Activated T-cell treated with anti-CD3 and anti-CD28 coated beads for 4 hours (primary cell): Measurements from ENCODE around the gene TMOD2.

Experiments used
- DNase-seq: peaks from one replicate; pipeline ENCODE4 v3.0.0-alpha.2; 2020

TMOD2 gene

DNA sequence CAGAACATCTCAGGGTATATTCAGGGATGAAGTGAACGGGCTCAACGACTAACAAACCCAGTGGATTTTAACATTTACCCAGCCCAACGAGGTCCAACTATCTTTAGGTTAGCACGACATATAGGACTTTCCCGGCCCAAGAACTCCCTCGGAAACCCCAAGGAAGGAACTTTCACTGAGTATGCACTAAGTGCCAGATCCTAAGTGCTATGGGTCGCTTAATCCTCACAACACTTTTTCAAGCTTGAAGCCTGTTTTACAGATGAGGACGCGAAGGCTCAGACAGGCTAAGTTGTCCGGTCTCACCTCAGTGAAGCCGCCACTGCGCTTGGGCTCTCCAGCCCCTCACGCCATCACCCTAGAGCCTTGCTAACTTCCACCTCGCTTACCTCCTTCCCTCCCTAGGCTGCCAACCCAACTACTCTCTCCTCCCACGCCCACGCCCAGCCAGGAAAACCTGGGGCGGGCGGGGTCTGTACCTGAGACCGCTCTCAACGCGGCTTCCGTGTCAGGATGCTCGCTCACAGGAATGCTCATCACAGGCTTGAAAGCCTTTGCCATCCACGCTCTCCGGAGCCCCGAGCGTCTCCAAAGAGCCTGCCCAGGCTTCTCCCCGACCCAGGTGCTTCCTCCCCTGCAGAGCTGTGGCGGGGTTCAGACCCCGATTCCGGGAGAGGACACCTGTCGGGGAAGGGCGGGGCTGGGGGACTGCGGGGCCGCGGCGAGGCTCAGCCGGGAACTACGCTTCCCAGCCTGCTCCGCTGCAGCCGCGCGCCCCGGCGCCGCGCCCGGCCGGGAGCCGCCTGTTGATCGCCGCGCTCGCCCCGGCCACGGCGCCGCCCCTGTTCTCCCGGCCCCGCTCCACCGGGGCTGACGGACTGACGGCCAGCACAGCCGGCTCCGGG, at the start of gene TMOD2:
TSS of gene TMOD2 (plus strand) at position 806 of the 905 bp plus-strand sequence. CDS start 14,845 bp downstream, outside the sequence.
- no peak for DNase-seq

GRCh38 chr15:51702710-51703109, 48.7 kb upstream of the TMOD2 start:
- no peak for DNase-seq

- DNase-seq = no peak
Measured at GRCh38 chr15:51706291-51706690, 45.1 kb upstream of the TMOD2 start.

DNA sequence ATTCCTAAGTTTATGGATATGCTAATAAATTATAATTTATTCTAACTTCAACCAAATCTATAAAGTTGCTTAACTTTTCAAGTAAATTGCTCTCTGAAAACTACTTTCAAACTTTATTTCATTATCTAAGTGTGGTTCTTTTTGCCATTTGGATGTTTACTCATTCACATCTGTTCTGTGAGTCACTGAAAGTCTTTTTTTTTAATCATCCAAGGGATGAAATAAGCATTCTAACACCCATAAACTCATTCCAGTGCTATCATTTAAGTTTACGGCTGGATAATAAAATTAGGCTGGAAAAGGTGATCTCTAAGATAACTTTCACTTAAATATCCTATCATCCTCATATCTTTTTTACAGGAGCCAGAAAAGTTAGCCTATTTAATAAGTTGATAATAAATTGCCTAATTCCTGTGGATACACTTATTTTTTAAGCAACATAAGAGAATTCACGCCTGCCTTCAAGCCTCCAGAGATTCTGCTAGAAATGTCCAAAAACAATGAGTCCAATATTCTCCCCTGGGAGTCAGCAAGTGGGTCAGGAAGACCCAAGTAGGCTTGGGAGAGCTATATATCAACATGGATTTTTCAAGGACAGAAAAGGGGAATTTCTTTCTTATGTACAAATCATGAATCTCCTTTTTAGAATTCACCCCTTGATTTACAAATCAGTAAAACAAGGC, 44.3 kb upstream of the TMOD2 start:
- no peak for DNase-seq

DNA sequence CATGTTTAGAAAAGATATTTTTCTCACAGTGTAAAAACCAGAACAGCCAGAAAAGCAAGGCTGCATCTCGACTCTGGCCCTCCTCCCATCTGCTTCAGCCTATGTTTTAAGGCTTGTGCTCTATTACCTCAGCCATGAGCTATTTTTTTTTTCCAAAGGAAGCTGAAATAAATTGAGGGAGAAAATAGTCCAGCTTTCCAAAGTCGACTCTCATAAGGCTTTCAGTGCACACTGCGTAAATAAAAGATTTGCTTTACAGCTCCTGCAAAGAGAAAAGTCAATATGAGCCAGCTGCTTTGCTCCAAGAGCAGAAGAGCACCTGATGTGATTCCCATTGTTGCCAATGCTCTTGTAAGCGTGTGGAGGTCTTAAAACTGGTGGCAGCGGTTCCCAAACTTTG, 43.4 kb upstream of the TMOD2 start:
- no peak for DNase-seq

GRCh38 chr15:51709031-51709430, 42.4 kb upstream of the TMOD2 start:
- no peak for DNase-seq

- DNase-seq = no peak
Measured at GRCh38 chr15:51714162-51714561, 37.2 kb upstream of the TMOD2 start.

DNA sequence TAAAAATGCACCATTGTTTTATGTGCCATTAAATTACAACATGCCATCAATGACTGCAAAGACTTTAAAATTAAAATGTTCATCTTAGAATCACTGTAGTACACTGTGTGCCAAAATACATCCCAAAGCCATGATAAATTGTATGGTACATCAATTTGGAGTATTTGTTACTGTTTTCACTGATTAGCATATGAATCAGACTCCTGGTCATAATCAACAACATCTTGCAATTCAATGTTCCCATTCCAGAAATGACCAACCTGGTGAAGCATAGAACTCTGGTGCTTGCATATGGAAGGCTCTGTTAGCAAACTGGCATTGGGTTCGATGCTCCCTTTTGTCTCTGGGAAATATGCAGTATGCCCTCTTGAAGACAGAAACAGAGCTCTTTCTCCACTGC, 36.5 kb upstream of the TMOD2 start:
- no peak for DNase-seq

GRCh38 chr15:51718219-51718618, 33.2 kb upstream of the TMOD2 start:
- no peak for DNase-seq

GRCh38 chr15:51718746-51719145, 32.7 kb upstream of the TMOD2 start:
- DNase-seq = no peak

GRCh38 chr15:51720201-51720995, 31.0 kb upstream of the TMOD2 start:
- no peak for DNase-seq

DNA sequence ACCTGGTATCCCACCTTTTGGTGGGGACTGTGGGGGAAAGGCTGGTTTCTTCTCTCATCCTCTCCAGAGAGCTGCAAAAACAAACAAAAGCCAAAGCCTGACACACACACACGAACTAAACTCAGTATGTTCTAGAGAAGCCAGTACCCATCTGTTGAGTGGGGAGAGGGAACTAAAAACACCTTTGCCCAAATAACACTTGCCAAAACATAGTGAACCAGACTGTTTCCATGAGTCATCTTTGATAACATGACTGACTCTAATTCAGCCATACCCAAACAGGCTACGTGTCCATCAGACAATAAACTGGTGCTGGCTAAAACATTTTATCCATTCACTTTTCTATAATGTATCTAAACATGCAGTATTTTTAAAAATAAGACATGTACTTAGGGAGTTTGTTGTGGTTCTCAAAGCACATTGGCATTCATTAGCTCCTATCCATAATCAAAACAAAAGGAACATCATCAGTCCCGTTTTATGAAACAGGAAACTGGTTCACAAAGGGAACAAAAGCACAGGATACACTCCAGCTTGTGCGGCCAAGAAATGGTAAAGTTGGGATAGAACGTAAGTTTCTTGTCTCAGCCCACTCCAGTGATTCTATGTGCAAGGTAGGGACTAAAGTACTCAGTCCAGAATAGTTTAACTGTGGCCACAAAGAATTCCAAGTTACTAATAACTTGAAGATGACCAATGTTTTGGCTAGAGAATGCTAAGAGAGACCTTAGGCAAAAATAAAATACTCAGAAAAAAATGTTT, 30.0 kb upstream of the TMOD2 start:
- DNase-seq = no peak

GRCh38 chr15:51724199-51724598, 27.2 kb upstream of the TMOD2 start:
- no peak for DNase-seq

DNA sequence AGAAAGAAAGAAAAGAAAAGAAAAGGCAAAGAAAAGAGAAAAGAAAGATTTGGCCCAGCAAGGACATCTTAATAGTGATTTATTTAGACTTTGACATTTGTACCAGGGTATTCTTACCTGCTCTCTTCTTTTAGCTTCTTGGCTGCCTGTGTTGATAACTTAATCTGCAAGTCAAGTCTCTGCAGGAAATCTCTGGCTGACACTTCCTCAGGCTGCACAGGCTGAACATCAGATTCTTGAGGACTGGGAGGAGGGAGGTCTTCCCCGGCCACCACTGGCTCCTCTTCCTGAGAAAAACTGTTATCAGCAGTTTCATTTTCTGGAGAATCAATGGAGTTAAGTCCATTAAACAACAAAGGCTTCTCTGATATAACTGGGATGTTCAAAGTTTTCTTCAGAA, 26.7 kb upstream of the TMOD2 start:
- DNase-seq = no peak

DNA sequence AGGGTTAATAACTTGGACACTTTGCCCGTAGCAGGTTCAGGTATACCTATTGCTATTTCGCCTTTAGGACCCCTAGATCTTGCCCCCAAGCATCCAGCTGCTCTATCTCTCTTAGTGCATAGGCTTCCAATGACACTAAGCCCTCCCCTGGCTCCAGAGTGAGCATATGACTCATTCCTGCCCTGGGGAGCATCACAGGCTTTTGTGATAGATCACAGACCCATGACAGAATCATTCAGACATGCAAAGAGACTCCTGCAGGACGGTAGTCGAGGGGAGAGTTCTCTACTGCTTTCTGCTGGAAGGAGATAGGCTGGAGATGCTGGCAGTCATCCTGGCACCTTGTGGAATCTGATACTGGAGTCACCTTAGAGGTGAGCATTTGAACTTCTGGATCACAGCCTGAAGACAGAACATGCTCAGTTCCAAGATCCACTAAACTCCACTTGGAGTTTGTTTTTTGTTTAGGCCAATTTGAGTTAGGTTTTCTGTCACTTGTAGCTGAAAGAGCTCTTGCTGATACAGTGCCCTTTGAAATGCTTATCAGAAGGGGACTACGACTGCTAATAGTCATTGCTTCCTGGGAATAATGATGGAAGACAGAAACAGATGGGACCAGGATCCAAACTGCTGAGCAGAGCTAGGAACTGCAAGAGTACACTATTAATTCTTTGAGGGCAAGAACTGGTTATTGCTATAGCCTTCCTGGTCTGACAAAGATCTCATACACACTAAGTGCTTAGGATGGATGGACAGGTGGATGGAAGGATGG, 24.9 kb upstream of the TMOD2 start:
- DNase-seq = peak; percentile 51

DNA sequence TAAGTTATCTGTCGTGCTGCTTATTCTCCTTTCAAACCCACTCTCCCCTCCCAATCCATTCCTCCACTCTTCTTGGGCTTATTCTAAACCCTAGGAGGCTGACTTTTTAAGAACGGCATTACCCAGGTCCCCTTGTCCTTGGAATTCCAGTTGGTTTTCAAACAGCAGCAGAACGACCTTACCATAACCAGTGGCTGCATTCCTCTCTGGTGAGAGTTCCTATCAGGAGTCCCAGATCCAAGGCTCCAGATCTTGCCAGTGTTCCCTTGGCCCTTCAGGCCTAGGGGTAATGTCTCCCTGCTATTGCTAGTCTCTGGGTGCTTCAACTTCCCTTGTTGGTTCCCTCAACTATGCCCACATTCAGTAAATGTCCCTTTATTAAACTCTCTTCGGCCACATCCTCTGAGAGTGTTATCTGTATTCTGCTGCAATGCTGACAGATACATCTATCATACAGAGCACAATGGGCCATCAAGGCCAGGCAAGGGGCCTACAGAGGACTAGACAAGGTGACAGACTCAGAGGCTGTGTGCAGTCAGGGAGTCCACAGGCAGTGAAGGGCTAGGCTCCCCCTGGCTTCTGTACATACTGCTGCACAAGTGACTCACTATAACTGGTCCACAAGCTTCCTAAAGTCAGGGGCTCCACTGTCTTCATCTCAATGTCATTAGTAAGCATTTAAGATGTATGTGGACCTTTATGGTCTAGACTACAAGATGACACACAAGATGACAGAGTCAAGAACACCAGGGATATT, 24.1 kb upstream of the TMOD2 start:
- DNase-seq = no peak

- no peak for DNase-seq
Measured at GRCh38 chr15:51731549-51732267, 19.7 kb upstream of the TMOD2 start.

DNA sequence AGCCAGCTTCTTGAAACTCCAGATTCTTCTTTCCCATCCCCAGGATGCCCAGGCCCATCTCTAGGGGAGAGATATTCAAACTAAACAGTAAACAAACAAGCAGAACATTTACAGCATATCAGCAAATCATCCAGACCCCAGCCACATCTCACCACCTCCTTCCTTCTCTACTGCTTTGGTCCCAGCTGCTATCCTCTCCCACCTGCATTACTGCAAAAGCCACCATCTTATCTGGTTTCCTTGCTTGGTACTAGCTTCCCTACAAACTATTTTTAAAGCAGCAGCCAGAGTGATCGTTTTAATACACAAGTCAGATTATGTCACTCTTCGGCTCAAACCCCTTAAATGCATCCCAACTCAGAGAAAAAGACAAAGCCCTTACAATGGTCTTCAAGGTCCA, 18.8 kb upstream of the TMOD2 start:
- DNase-seq = no peak

GRCh38 chr15:51735228-51736010, 16.0 kb upstream of the TMOD2 start:
- no peak for DNase-seq

DNA sequence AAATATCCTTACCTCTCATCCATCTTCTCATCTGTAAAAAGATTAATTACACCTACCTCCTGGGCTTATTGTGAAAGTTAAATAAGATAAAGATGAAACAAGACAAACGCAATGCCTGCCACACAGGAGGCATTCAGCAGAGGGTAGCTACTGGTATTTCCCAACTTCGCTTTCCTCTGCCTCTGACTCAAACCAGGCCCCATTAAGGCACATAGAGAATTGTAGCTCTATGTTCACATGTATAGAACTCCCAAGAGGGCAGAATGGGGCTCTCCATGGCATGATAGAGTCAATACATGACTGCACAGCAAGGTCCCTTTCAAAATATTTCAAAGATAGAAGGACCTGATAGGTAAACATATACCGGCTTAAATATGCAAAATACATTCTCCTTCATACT, 15.3 kb upstream of the TMOD2 start:
- no peak for DNase-seq
